AG04450 (cell line): Measurements from ENCODE around the gene APOBEC3B. TPM values are rescaled to one million over a fixed set of nuclear protein-coding genes. Genes with fewer than 3 reads are reported as not detected.
A peak's percentile ranks its signal among the peaks of the same experiment; 100 is the strongest.
"Not testable (repeated sequence)": the region's sequence is repeated elsewhere in the genome, so short reads cannot be mapped to it uniquely, and the experiment has no call there.

ENCODE experiments used
- CTCF ChIA-PET: fragments of 300-600, 350-600 bp; formaldehyde crosslinking; extraction: SDS; loops from one replicate; lab custom pipeline; 2022; ENCODE audit warnings: antibody characterized with exemption, inconsistent platforms; lab: Charles Lee
- POLR2A ChIA-PET: fragments of 350-600 bp; formaldehyde crosslinking; extraction: SDS; loops from one replicate; lab custom pipeline; 2021; ENCODE audit warnings: antibody characterized with exemption, inconsistent platforms; lab: Yijun Ruan, JAX
- DNase-seq: peaks from one replicate; pipeline ENCODE4 v3.0.0-alpha.2; 2011; ENCODE audit warnings: low read depth, low spot score
- H3K27ac ChIP-seq: one replicate; pipeline ENCODE4 v1.5.1; 2012; ENCODE audit warnings: low read depth, low read length, control low read depth
- H3K27me3 ChIP-seq: one replicate; pipeline ENCODE4 v1.6.0; 2012; ENCODE audit warnings: low read length; ENCODE audit not compliant: control insufficient read depth, insufficient read depth
- H3K4me3 ChIP-seq: 2 replicates; pipeline ENCODE4 v1.5.1; 2011; ENCODE audit warnings: mild to moderate bottlenecking, low read depth, low read length, control low read depth
- H3K9me3 ChIP-seq: 2 replicates; pipeline ENCODE4 v1.5.1; 2012; ENCODE audit warnings: low read length; ENCODE audit not compliant: control insufficient read depth, insufficient read depth
- CTCF ChIP-seq: IDR thresholded peaks from 2 replicates; pipeline ENCODE4 v1.5.1; 2011; ENCODE audit warnings: low read depth, low read length, control low read depth, inconsistent platforms
- polyA plus RNA-seq: library from polyadenylated mRNA; depleted of rRNA; stranded (reverse); fragments of >200 nt; gene quantifications from 2 replicates; pipeline ENCODE4 v1.2.3, GENCODE V29; 2011

APOBEC3B gene
- polyA plus RNA-seq, 1 experiment: 12.5 TPM

DNA sequence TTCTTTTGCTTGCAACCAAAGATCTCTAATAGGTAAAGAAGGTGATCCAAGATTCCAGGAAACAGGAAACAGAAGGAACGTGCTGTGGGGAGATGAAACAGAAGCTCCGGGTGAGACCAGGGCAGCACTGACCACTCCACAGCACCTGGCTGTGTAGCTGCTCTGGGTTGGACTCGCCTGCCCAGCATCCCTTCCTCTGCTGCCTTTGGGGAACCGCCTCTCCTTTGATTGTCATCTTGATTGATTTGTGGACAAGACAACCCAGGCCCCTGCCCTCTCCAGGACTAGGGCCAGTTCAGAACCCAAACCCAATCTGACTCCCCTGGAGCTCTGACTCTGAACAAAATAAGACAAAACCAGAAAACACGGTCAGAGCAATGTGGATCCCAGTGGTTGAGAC lies 39.4 kb upstream of the APOBEC3B start:
- ChIA-PET POLR2A (no interaction called here), CTCF (interaction anchor here (0.5 kb wide), 1 partner anchor 60 kb away, joined by 4 read pairs; no protein-coding TSS in a partner anchor)
- Histone ChIP-seq H3K9me3 (no peaks in the 10 kb centered on the region), H3K27ac (no peak overlapping the region), H3K4me3 (no peak overlapping the region), H3K27me3 (peaks cover 52% of the 10 kb centered on the region)
- no peak for DNase-seq
- TF ChIP-seq CTCF: no peak

GRCh38 chr22:38943201-38943600 lies 38.9 kb upstream of the APOBEC3B start:
- POLR2A ChIA-PET: no interaction called here
- no peaks in the 10 kb centered on the region for H3K9me3 ChIP-seq
- peaks cover 53% of the 10 kb centered on the region for H3K27me3 ChIP-seq
- H3K27ac ChIP-seq: no peak overlapping the region
- CTCF ChIA-PET: interaction anchor here (0.5 kb wide), 1 partner anchor 60 kb away, joined by 4 read pairs; no protein-coding TSS in a partner anchor
- no peak for DNase-seq
- TF ChIP-seq CTCF: 0 out of 2 replicates have a peak, but pooled peaks have one; percentile 5
- no peak overlapping the region for H3K4me3 ChIP-seq

GRCh38 chr22:38943882-38944281 lies 38.3 kb upstream of the APOBEC3B start:
- TF ChIP-seq CTCF: no peak
- H3K27ac ChIP-seq: no peak overlapping the region
- no peak overlapping the region for H3K4me3 ChIP-seq
- peaks cover 50% of the 10 kb centered on the region for H3K27me3 ChIP-seq
- ChIA-PET POLR2A (no interaction called here), CTCF (interaction anchor here (1.0 kb wide), 1 partner anchor 30 kb away, joined by 3 read pairs; no protein-coding TSS in a partner anchor)
- H3K9me3 ChIP-seq: no peaks in the 10 kb centered on the region
- DNase-seq: no peak

DNA sequence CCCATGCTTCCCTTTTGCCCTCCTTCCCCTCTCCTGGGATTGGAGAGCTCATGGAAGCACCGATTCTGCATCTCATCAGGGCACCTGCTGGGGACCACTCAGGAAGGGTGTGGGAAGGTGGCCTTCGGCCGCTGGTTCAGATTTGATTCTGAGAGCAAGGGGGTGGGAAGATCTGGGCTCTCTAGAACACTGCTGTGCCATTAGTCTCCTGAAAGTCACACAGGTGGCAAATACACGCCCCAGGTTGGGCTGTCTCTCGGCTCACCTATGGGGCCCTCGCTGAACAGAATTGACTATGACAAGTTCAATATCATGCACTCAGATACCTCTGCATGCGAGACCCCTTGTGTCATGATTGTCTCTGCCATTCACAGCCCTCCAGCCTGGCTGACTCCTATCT lies 37.5 kb upstream of the APOBEC3B start:
- POLR2A ChIA-PET: no interaction called here
- Histone ChIP-seq H3K27ac (no peak overlapping the region), H3K27me3 (peaks cover 52% of the 10 kb centered on the region), H3K9me3 (no peaks in the 10 kb centered on the region), H3K4me3 (no peak overlapping the region)
- DNase-seq: no peak
- no peak for TF ChIP-seq CTCF
- CTCF ChIA-PET: interaction anchor here (1.0 kb wide), 1 partner anchor 29 kb away, joined by 3 read pairs; no protein-coding TSS in a partner anchor

DNA sequence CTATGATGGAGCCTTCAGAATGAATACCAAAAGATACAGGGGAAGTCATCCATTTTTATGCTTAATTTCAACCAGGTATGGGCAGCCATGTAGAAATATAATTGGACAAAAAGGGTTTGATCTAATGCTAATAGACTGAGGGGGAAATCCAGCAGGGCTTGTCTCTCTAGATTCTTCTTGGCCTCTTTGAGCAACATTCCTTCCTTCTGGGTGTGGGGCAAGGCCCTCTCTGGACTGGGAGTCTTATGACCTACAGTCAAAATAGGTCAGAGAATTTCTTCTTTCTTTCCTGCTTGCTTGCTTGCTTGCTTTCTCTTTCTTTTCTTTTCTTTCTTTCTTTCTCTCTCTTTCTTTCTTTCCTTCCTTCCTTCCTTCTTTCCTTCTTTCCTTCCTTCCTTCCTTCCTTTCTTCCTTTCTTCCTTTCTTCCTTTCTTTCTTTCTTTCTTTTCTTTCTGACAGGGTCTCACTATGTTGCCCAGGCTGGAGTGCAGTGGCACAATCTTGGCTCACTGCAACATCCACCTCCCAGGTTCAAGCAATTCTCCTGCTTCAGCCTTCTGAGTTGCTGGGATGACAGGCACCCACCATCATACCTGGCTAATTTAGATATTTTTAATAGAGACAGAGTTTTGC lies 36.3 kb upstream of the APOBEC3B start:
- DNase-seq, H3K9me3 ChIP-seq, CTCF ChIA-PET, H3K4me3 ChIP-seq, POLR2A ChIA-PET, H3K27ac ChIP-seq: not testable (repeated sequence)
- peaks cover 55% of the 10 kb centered on the region for H3K27me3 ChIP-seq
